Measurements from ENCODE around the gene STRA8. TPM values are rescaled to one million over a fixed set of nuclear protein-coding genes. Genes with fewer than 3 reads are reported as not detected.

STRA8 gene
- total RNA-seq, 1 donor from 2014 or later = not detected

DNA sequence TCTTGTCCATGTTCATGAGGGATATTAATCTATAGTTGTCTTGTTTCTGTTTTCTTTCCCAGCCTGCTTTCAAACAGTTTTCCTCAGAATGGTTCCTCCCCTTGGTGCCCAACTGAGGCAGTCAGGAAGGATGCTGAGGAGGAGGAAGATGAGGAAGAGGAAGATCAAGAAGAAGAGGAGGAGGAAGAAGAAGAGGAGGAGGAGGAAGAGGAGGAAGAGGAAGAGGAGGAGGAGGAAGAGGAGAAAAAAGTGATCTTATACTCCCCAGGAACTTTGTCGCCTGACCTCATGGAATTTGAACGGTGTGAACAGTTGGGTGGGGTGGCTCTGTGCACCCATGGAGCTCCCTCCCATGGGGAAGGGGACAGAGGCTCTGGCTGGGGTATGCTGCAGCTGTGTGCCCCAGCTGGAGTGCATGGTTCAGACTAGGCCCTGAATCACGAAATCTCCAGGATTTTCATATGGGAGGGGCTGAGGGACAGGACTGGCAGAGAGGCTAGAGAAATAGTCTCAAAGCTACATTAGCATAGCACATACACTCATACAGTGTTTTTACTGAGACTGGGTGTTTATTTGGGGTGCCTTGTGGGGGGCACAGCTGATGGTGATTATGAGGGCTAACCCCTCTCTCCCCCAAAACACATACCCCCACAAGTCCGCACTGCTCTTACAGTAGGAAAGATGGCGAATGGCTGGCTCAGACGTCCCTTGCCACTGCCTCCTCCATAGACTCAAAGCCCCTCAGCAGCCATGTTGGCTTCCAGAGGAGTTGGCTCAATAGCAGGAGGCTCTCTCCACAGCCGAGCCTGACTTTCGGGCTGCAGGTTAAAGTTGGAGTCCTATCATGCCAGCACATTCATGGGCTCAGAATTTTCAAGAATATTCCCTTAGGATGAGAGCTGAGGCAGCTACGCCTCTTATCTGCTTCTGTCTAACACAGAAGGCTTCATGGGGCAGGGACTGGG, 11.9 kb downstream of the STRA8 start:
- H3K4me3 ChIP-seq = no peak overlapping the region
- no peaks in the 10 kb centered on the region for H3K4me1 ChIP-seq
- no peaks in the 10 kb centered on the region for H3K9me3 ChIP-seq
- DNase-seq (ENCODE audit: extremely low spot score in 2 of 2) = peak in 1 of 2 donors; percentile 58
- no peaks in the 10 kb centered on the region for H3K27me3 ChIP-seq
- TF ChIP-seq POLR2A (IDR thresholded peaks at IDR 0.05) = no peak
- TF ChIP-seq, protein P1, sequence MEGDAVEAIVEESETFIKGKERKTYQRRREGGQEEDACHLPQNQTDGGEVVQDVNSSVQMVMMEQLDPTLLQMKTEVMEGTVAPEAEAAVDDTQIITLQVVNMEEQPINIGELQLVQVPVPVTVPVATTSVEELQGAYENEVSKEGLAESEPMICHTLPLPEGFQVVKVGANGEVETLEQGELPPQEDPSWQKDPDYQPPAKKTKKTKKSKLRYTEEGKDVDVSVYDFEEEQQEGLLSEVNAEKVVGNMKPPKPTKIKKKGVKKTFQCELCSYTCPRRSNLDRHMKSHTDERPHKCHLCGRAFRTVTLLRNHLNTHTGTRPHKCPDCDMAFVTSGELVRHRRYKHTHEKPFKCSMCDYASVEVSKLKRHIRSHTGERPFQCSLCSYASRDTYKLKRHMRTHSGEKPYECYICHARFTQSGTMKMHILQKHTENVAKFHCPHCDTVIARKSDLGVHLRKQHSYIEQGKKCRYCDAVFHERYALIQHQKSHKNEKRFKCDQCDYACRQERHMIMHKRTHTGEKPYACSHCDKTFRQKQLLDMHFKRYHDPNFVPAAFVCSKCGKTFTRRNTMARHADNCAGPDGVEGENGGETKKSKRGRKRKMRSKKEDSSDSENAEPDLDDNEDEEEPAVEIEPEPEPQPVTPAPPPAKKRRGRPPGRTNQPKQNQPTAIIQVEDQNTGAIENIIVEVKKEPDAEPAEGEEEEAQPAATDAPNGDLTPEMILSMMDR (IDR thresholded peaks at IDR 0.05) = no peak
- TF ChIP-seq POLR2AphosphoS5 (IDR thresholded peaks at IDR 0.05; ENCODE audit: insufficient read depth in 1 of 2, low read depth in 1 of 2) = no peak
- H3K36me3 ChIP-seq = no peaks in the 10 kb centered on the region
- intact Hi-C loops (cut with DNase I) = no loop called here
- no peak overlapping the region for H3K27ac ChIP-seq

DNA sequence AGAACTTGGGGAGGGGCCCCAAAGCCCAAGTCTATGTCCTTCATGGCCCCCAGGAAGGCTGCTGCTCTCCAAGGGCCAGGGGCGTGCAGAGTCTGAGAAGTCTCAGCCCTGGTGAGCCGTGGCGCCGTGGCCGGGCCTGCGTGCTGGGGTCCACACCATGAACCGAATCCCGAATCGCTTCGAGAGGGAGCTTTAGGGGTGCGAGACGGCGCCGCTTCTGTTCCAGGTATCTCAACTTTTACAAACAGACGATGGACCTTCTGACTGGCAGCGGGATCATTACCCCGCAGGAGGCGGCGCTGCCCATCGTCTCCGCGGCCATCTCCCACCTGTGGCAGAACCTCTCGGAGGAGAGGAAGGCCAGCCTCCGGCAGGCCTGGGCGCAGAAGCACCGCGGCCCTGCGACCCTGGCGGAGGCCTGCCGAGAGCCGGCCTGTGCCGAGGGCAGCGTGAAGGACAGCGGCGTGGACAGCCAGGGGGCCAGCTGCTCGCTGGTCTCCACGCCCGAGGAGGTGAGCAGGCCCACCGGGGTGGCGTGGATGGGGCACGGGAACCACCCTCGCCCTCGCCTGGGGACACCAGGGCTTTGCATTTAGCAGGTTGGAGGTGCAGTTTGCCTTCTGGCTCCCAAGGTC, 12.7 kb downstream of the STRA8 start:
- Histone ChIP-seq H3K27me3 (no peaks in the 10 kb centered on the region), H3K4me3 (no peak overlapping the region), H3K36me3 (no peaks in the 10 kb centered on the region), H3K27ac (no peak overlapping the region), H3K9me3 (no peaks in the 10 kb centered on the region), H3K4me1 (no peaks in the 10 kb centered on the region)
- DNase-seq (ENCODE audit: extremely low spot score in 2 of 2) = no peak
- intact Hi-C loops (cut with DNase I) = no loop called here
- TF ChIP-seq POLR2A (IDR thresholded peaks at IDR 0.05) (no peak), POLR2AphosphoS5 (IDR thresholded peaks at IDR 0.05; ENCODE audit: insufficient read depth in 1 of 2, low read depth in 1 of 2) (no peak)
- TF ChIP-seq, protein P1 (IDR thresholded peaks at IDR 0.05) = no peak

DNA sequence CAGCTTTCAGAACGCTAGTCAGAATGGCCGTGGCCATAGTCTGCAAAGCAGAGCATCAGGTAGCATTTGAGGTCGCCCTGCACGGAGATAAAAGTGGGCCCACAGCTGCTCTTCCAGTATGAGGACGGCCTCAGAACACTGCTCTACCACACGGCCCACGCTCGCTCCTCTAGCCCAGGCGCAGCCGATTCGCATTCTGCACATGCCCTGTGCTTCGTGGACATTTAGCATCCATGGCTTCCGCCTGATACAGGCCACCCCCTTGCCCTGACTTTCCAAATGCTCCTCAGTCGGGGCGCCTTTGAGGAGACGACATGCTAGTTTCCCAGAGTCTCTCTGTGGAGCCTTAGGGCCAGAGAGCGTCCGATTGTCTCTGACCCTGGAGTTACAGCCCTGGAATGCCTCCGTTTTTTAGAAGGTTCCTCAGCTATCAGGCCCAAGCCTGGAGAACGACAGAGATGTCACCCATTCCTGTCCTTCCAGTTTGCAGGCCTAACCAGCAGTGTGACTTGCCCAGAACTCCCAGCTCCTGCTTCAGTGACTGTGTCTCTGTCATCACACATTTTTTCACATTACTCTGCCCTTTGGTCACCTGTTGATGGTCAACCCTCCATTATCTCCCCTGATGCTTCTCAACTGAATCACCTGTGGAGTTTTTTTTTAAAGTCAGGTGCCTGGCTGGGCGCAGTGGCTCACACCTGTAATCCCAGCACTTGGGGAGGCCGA, 14.3 kb downstream of the STRA8 start:
- DNase-seq (ENCODE audit: extremely low spot score in 2 of 2) = peak; percentile 58 to 92
- intact Hi-C loops (cut with DNase I) = no loop called here
- Histone ChIP-seq H3K27ac (no peak overlapping the region), H3K27me3 (no peaks in the 10 kb centered on the region), H3K36me3 (no peaks in the 10 kb centered on the region), H3K9me3 (no peaks in the 10 kb centered on the region), H3K4me3 (no peak overlapping the region), H3K4me1 (peaks cover under 1% of the 10 kb centered on the region)
- TF ChIP-seq POLR2A (IDR thresholded peaks at IDR 0.05) = no peak
- TF ChIP-seq, protein P1 (IDR thresholded peaks at IDR 0.05) = no peak
- TF ChIP-seq POLR2AphosphoS5 (IDR thresholded peaks at IDR 0.05; ENCODE audit: insufficient read depth in 1 of 2, low read depth in 1 of 2) = no peak

DNA sequence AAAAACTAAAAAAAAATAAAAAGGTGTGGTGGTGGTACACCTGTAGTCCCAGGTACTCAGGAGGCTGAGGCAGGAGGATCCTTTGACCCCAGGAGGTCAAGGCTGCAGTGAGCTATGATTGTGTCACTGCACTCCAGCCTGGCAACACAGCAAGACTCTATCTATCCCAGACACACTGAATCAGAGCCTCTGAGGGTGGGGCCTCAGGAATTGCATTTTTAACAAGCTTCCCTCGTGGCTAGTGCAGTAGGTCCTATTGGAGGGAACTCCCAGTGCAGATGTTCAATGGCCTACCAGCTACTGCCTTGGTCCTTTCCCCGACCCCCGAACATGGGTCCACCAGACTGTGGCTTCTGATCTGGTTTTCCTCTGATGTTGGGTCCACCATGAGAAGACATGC, 14.9 kb downstream of the STRA8 start:
- Histone ChIP-seq H3K4me1 (peaks cover 6% of the 10 kb centered on the region), H3K36me3 (no peaks in the 10 kb centered on the region), H3K27ac (no peak overlapping the region), H3K4me3 (no peak overlapping the region), H3K27me3 (no peaks in the 10 kb centered on the region), H3K9me3 (no peaks in the 10 kb centered on the region)
- intact Hi-C loops (cut with DNase I) = no loop called here
- peak; percentile 40 to 49 for DNase-seq (ENCODE audit: extremely low spot score in 2 of 2)
- TF ChIP-seq POLR2A (IDR thresholded peaks at IDR 0.05) (no peak), POLR2AphosphoS5 (IDR thresholded peaks at IDR 0.05; ENCODE audit: insufficient read depth in 1 of 2, low read depth in 1 of 2) (no peak)
- TF ChIP-seq, protein P1 (IDR thresholded peaks at IDR 0.05) = no peak

All from vagina (tissue), 2 donors.